PC-9 (cell line): ENCODE results near the gene ESR1. TPM values are rescaled to one million over a fixed set of nuclear protein-coding genes. Genes with fewer than 3 reads are reported as not detected.

Source experiments
- BruUV-seq: library from RNA; stranded (reverse); fragments of 400-500 nt; replicated peaks from 2 replicates; lab custom pipeline; 2021; lab: Mats Ljungman, UMichigan
- CTCF ChIA-PET: fragments of 300-600 bp; sonication (Branson Sonifier 250); formaldehyde crosslinking; loops from one replicate; lab custom pipeline; 2022; ENCODE audit warnings: antibody characterized with exemption; lab: Charles Lee
- POLR2A ChIA-PET: fragments of 300-600 bp; sonication (Branson Sonifier 250); formaldehyde crosslinking; loops from one replicate; lab custom pipeline; 2022; ENCODE audit warnings: antibody characterized with exemption; ENCODE audit not compliant: unreplicated experiment; lab: Charles Lee
- DNase-seq, 2 experiments: peaks; one replicate each; pipeline versions ENCODE4 v3.0.0 to v3.0.0-alpha.2; 2015 to 2022; ENCODE audit warnings: mixed read lengths in 1 of 2
- H2AFZ ChIP-seq: fragments of 200-600 bp; sonication (generic); 2 replicates; pipeline ENCODE4 v1.8.1; 2017; ENCODE audit warnings: antibody characterized with exemption
- H3F3A ChIP-seq: fragments of 200-600 bp; sonication (generic); 2 replicates; pipeline ENCODE4 v1.8.1; 2017; ENCODE audit warnings: antibody characterized with exemption, mild to moderate bottlenecking, low read depth; ENCODE audit not compliant: insufficient read depth
- H3K27ac ChIP-seq: fragments of 200-600 bp; sonication (generic); 2 replicates; pipeline ENCODE4 v1.6.1; 2016; ENCODE audit warnings: mixed run types
- H3K27me3 ChIP-seq: fragments of 200-600 bp; sonication (generic); 2 replicates; pipeline ENCODE4 v1.6.1; 2016; ENCODE audit warnings: low read depth, mixed run types; ENCODE audit not compliant: insufficient read depth
- H3K36me3 ChIP-seq: fragments of 200-600 bp; sonication (generic); 2 replicates; pipeline ENCODE4 v1.6.1; 2016; ENCODE audit warnings: low read depth, mixed run types
- H3K4me1 ChIP-seq: fragments of 200-600 bp; sonication (generic); replicated peaks from 2 replicates; pipeline ENCODE4 v1.6.1; 2016; ENCODE audit warnings: mixed run types; ENCODE audit not compliant: insufficient read depth
- H3K4me2 ChIP-seq: fragments of 200-600 bp; sonication (generic); 2 replicates; pipeline ENCODE4 v1.6.1; 2017; ENCODE audit warnings: mixed run types
- H3K4me3 ChIP-seq: fragments of 200-600 bp; sonication (generic); 2 replicates; pipeline ENCODE4 v1.6.1; 2016; ENCODE audit warnings: mixed run types
- H3K79me2 ChIP-seq: fragments of 200-600 bp; sonication (generic); 2 replicates; pipeline ENCODE4 v1.6.1; 2017; ENCODE audit warnings: low read depth, mixed run types
- H3K9me2 ChIP-seq: fragments of 200-600 bp; sonication (generic); 2 replicates; pipeline ENCODE4 v1.8.1; 2017; ENCODE audit warnings: mild to moderate bottlenecking; ENCODE audit not compliant: insufficient read depth
- H3K9me3 ChIP-seq: fragments of 200-600 bp; sonication (generic); 2 replicates; pipeline ENCODE4 v1.8.1; 2016; ENCODE audit warnings: low read depth; ENCODE audit not compliant: insufficient read depth
- H4K20me1 ChIP-seq: fragments of 200-600 bp; sonication (generic); 2 replicates; pipeline ENCODE4 v1.8.1; 2017; ENCODE audit not compliant: insufficient read depth
- EZH2 ChIP-seq: fragments of 200-600 bp; sonication (generic); IDR thresholded peaks from 2 replicates; pipeline ENCODE4 v1.8.0; 2017; ENCODE audit warnings: antibody characterized with exemption, low read depth
- intact Hi-C: fragments of 100-400 bp; cut with micrococcal nuclease; formaldehyde crosslinking; loops from one replicate; pipeline ENCODE4 v1.10.0; 2022; ENCODE audit not compliant: unreplicated experiment
- total RNA-seq: library from RNA; stranded (reverse); gene quantifications from 2 replicates; pipeline ENCODE4 v1.2.3, GENCODE V29; 2021
- TF ChIP-seq, protein P1 (sequence below): fragments of 200-600 bp; sonication (generic); conservative IDR thresholded peaks from 2 replicates; pipeline ENCODE4 v1.6.1; 2017; ENCODE audit warnings: mixed run types, antibody characterized with exemption, mild to moderate bottlenecking, moderate library complexity

Gene ESR1
- total RNA-seq, 1 experiment from 2014 or later: 1.5 TPM

DNA sequence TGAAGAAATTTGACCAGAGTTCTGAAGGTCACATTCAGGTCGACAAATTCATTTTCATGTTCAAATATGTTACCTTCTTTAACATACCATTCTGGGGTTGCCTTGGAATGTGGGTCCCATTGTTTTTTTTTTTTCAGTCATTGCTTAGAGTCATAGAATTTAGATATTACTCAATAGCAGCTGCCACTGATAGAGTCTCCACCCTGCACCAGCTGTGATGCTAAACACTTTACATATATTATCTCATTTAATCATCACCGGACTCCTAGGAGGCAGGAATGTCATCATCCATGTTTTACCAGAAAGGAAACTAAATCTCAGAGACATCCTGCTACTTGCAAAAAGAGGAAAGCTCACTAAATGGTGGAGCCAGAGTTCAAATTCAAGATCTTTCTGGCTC lies 204.7 kb downstream of the ESR1 start:
- Histone ChIP-seq H3K4me2 (no peak overlapping the region), H3K36me3 (no peaks in the 10 kb centered on the region), H3K4me1 (no peaks in the 10 kb centered on the region), H3K4me3 (no peak overlapping the region), H3K9me2 (no peaks in the 10 kb centered on the region), H3K27ac (no peak overlapping the region), H3F3A (no peaks in the 10 kb centered on the region), H3K79me2 (no peaks in the 10 kb centered on the region), H2AFZ (no peak overlapping the region), H4K20me1 (no peaks in the 10 kb centered on the region), H3K9me3 (no peaks in the 10 kb centered on the region), H3K27me3 (no peaks in the 10 kb centered on the region)
- POLR2A ChIA-PET: no interaction called here
- DNase-seq: no peak
- CTCF ChIA-PET: no interaction called here
- intact Hi-C loops: no loop called here
- TF ChIP-seq, protein P1, sequence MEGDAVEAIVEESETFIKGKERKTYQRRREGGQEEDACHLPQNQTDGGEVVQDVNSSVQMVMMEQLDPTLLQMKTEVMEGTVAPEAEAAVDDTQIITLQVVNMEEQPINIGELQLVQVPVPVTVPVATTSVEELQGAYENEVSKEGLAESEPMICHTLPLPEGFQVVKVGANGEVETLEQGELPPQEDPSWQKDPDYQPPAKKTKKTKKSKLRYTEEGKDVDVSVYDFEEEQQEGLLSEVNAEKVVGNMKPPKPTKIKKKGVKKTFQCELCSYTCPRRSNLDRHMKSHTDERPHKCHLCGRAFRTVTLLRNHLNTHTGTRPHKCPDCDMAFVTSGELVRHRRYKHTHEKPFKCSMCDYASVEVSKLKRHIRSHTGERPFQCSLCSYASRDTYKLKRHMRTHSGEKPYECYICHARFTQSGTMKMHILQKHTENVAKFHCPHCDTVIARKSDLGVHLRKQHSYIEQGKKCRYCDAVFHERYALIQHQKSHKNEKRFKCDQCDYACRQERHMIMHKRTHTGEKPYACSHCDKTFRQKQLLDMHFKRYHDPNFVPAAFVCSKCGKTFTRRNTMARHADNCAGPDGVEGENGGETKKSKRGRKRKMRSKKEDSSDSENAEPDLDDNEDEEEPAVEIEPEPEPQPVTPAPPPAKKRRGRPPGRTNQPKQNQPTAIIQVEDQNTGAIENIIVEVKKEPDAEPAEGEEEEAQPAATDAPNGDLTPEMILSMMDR: no peak
- no peak for TF ChIP-seq EZH2
- no TSS peak for BruUV-seq

DNA sequence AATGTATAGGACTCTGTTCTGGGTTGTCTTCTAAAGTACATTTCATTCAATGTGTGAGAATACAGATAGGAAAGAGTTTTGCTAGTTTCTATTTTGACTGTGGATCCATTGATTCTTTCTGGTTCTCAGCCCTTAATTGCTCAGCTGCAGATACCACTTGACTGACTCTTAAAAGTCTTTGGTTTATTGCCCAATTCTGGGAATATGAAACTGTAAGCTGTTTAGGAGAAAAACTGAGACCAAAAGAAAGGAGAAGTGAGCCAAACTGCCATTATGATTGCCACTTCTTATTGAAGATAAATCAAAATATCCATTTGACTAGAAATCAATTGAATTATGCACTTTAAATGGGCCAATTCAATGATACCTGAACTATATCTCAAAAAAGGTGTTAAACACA lies 211.4 kb downstream of the ESR1 start:
- Histone ChIP-seq H3K4me1 (no peaks in the 10 kb centered on the region), H3K9me3 (no peaks in the 10 kb centered on the region), H3K4me3 (no peak overlapping the region), H3K9me2 (no peaks in the 10 kb centered on the region), H3K4me2 (no peak overlapping the region), H2AFZ (no peak overlapping the region), H4K20me1 (no peaks in the 10 kb centered on the region), H3K79me2 (no peaks in the 10 kb centered on the region), H3K36me3 (0 out of 2 replicates have a peak, but pooled peaks cover 5% of the 10 kb centered on the region), H3K27ac (no peak overlapping the region), H3F3A (no peaks in the 10 kb centered on the region), H3K27me3 (no peaks in the 10 kb centered on the region)
- no TSS peak for BruUV-seq
- POLR2A ChIA-PET: no interaction called here
- TF ChIP-seq, protein P1: no peak
- TF ChIP-seq EZH2: no peak
- CTCF ChIA-PET: interaction anchor here (0.6 kb wide), 1 partner anchor 50 kb away, joined by 7 read pairs; no protein-coding TSS in a partner anchor
- intact Hi-C loops: no loop called here
- DNase-seq: no peak

DNA sequence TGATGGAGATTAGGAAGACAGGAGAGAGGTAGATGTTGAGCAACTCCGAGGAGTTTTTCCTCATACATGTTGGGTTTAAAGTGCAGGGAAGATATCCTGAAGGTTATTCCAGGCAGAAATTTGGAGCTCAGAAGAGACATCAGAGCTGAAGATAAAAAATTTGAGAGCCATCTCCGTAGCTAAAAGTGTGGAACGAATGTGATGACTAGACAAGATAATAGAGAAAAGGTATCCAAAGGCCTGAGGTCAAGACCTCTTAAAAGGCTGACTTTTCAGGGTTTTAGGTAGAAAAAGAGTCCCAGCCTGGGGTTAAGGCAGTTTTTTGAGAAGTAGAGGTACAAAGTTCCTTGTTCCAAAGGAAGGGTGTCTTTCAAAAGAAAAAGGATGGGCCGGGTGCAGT lies 214.8 kb downstream of the ESR1 start:
- H3K79me2 ChIP-seq: no peaks in the 10 kb centered on the region
- no TSS peak for BruUV-seq
- H3K4me2 ChIP-seq: no peak overlapping the region
- ChIA-PET POLR2A (no interaction called here), CTCF (no interaction called here)
- H3K9me2 ChIP-seq: no peaks in the 10 kb centered on the region
- H3K9me3 ChIP-seq: no peaks in the 10 kb centered on the region
- no peak overlapping the region for H3K27ac ChIP-seq
- intact Hi-C loops: no loop called here
- no peaks in the 10 kb centered on the region for H3F3A ChIP-seq
- DNase-seq: no peak
- 0 out of 2 replicates have a peak, but pooled peaks cover 6% of the 10 kb centered on the region for H3K36me3 ChIP-seq
- no peak overlapping the region for H3K4me3 ChIP-seq
- H4K20me1 ChIP-seq: no peaks in the 10 kb centered on the region
- H3K4me1 ChIP-seq: no peaks in the 10 kb centered on the region
- H2AFZ ChIP-seq: no peak overlapping the region
- H3K27me3 ChIP-seq: no peaks in the 10 kb centered on the region
- TF ChIP-seq, protein P1: no peak
- no peak for TF ChIP-seq EZH2
